HG03558 (cell line): Measurements from ENCODE around the gene GRIN1.

Experiments used
- ATAC-seq: cut with Tn5 transposase; IDR thresholded peaks from one replicate; pipeline ENCODE4 v1.9.1; 2021; ENCODE audit warnings: moderate number of reproducible peaks; ENCODE audit not compliant: unreplicated experiment; ENCODE audit errors: extremely low read depth

Gene GRIN1

GRCh38 chr9:137145731-137146526 is 7.0 kb downstream of the GRIN1 start:
- no peak for ATAC-seq

- ATAC-seq = no peak
Measured at GRCh38 chr9:137146527-137146918, 7.6 kb downstream of the GRIN1 start.

GRCh38 chr9:137147091-137147792 is 8.3 kb downstream of the GRIN1 start:
- ATAC-seq = no peak

- no peak for ATAC-seq
Measured at GRCh38 chr9:137147793-137148160, 8.8 kb downstream of the GRIN1 start.

- no peak for ATAC-seq
Measured at GRCh38 chr9:137148242-137148641, 9.3 kb downstream of the GRIN1 start.

GRCh38 chr9:137148661-137149060 is 9.7 kb downstream of the GRIN1 start:
- ATAC-seq = no peak

GRCh38 chr9:137149363-137149762 is 10.4 kb downstream of the GRIN1 start:
- ATAC-seq = no peak

GRCh38 chr9:137149942-137150616 is 11.1 kb downstream of the GRIN1 start:
- no peak for ATAC-seq

GRCh38 chr9:137150617-137151457 is 11.9 kb downstream of the GRIN1 start:
- no peak for ATAC-seq

GRCh38 chr9:137152844-137153405 is 14.0 kb downstream of the GRIN1 start:
- no peak for ATAC-seq

GRCh38 chr9:137156567-137157375 is 17.8 kb downstream of the GRIN1 start:
- ATAC-seq = no peak

- no peak for ATAC-seq
Measured at GRCh38 chr9:137157618-137158415, 18.9 kb downstream of the GRIN1 start.

GRCh38 chr9:137158625-137159024 is 19.7 kb downstream of the GRIN1 start:
- ATAC-seq = no peak

GRCh38 chr9:137159105-137160053 is 20.4 kb downstream of the GRIN1 start:
- no peak for ATAC-seq

- no peak for ATAC-seq
Measured at GRCh38 chr9:137160054-137160425, 21.1 kb downstream of the GRIN1 start.

- no peak for ATAC-seq
Measured at GRCh38 chr9:137160716-137161557, 22.0 kb downstream of the GRIN1 start.
